ENCODE data around the gene ZNF444. TPM values are rescaled to one million over a fixed set of nuclear protein-coding genes. Genes with fewer than 3 reads are reported as not detected.

The ZNF444 gene
- total RNA-seq (2022; extraction: Qiagen RNA extraction) = 17.3 to 31.6 TPM (median 30.1 TPM) in 5 replicates

DNA sequence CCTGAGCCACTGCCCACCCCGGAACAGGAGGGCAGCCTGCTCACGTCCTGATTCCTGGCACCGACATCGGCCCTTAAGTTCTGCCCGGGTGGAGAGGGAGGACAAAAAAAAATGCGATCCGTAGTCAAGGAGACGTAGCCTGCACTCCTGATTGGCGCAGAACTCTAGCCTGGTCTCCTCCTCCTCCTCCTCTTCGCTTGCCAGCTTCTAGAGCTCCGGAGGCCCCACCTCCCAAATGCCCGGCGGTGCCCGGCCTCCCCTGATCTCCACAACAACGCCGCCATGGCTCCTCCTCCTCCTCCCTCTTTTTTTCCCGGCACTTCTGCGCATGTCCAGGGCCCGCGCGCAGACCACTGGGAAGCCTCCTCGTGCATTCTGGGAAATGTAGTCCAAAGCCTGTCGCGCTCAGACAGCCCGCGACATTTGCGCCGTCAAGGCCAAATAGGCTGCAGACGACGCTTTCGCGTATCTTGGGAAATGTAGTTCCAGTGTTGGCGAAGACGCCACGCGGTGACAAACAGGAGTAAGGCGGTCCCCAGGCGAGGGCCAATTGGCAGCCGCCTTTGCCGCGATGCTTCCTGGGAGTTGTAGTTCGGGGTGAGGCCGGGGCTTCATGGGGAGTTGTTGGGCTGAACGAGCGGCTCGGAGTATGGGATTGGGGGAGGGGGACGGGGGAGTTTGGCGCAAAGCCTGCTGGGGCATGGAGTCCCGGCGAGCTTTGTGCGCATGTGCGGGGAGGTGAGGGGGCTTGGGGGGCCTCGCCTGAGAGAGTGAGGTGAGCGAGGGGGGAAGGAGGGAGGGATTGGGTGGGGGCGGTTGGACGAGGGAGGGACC lies at the start of gene ZNF444:
TSS of gene ZNF444 (plus strand) at position 705 of the 834 bp plus-strand sequence. CDS start 5,625 bp downstream, outside the sequence.

DNA sequence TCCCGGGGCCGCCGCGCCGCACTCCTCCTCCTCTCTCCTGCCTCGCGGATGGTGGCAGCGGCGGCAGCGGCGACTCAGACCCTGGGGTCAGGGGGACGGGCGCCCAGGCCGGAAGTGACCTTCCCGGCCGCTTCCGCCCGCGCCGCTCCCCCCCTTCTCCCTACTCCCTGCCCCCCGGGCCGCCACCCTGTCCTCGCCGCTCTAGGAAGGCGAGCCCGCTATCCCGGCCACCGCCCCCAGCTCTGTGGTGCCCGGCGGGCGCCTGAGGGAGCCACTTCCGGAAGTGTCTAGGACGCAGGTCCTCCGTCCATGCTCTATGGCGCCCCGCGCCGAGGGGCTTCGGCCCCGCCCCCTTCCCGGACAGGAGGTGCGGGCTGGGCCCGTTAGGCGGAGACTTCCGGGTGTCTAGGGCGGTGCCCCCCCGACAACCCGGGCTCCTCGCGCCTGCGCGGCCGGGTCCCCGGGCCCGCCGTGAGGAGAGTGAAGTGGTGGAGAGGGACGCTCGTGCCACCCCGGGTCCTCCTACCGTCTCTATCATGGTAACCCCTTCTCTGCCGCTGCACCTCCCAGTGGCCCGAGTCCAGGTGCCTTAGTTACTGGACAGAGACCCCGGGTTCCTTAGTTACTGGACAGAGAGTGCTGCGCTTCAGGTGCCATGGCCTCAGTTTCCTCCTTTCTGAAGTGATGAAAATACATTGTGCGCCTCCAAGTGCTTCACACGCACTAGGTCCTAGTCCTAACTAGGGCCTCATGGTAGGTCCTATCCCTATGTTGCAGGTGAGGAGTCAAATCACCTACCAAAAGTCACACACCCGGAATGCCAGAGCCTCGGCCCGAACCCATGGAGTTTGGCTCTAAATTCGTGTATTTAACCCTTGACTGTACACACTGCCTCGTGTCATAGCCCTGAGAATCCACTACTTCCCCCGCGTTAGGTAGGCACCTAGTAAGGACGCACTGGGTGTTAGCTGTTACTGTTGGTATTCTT lies 19.6 kb upstream of the ZNF444 start, which contains the start of gene ZNF787:
TSS of gene ZNF787 (minus strand) at position 116 of the 988 bp plus-strand sequence. CDS start 18,078 bp downstream, outside the sequence.

DNA sequence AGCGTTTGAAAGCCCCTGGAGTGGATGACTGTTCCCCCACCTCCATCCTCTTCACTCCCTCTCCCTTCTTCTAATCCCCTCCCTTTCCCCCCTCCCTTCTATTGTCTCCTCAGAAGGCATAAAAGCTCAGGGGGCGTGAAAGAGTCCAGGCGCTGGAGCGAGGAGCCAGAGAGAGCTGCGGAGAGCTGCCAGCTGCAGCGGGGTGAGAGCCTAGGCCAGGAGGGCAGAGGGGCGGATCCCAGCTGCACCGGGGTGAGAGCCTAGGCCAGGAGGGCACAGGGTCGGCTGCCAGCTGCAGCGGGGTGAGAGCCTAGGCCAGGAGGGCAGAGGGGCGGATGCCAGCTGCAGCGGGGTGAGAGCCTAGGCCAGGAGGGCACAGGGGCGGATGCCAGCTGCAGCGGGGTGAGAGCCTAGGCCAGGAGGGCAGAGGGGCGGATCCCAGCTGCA lies 34.8 kb downstream of the ZNF444 start, which contains the start of gene GALP:
TSS of gene GALP (plus strand) at position 148 of the 447 bp plus-strand sequence. CDS start 1,101 bp downstream, outside the sequence.

DNA sequence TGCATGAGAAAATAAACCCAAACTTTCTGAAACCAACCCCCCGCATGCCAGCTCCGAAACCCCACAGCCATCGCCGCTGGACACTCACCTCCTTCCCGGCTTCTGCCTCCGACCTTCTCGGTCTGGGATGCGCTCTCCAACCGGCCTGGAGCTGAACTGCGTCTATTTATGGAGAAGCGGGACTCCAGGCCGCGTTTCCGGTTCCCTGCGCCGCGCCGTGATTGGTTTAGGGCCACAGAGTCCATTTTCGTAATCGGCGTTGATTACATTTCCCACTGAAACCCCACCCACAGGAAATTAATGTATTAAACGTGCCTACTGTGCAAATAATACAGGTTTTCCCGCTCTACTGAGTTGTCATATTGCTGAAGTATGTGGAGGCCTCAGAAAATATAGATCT lies 56.6 kb downstream of the ZNF444 start, which contains the start of gene ZSCAN5B:
TSS of gene ZSCAN5B (minus strand) at position 138 of the 400 bp plus-strand sequence. CDS start 4,731 bp downstream, outside the sequence.

DNA sequence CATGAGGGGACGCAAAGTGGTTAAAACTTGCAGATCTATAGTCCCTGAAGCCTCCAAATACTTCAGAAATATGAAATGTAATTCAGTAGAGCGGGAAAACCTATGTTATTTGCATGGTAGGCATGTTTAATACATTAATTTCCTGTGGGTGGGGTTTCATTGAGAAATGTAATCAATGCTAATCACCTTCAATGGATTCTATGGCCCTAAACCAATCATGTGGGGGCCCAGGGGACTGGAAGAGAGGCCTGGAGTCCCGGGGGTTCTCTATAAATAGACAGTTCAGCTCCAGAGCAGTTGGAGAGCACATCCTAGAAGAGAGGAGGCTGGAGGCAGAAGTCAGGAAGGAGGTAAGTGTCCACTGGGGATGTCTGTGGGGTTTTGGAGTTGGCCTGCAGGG lies 60.9 kb downstream of the ZNF444 start, which contains the start of gene ZSCAN5C:
TSS of gene ZSCAN5C (plus strand) at position 301 of the 400 bp plus-strand sequence. CDS start 3,641 bp downstream, outside the sequence.

Other genes starting within 250 kb of the ZNF444 start
- 0.02 TPM in 1 of 5 replicates, not detected in the others for gene NLRP13, start 209.0 kb upstream of the ZNF444 start, total RNA-seq (2022; extraction: Qiagen RNA extraction)
- gene NLRP8, start 193.5 kb upstream of the ZNF444 start, total RNA-seq (2022; extraction: Qiagen RNA extraction) = not detected in 5 replicates
- not detected in 5 replicates for gene NLRP5, start 154.5 kb upstream of the ZNF444 start, total RNA-seq (2022; extraction: Qiagen RNA extraction)
- gene ZNF787, start 20.0 kb upstream of the ZNF444 start, total RNA-seq (2022; extraction: Qiagen RNA extraction) = 25.4 to 52.9 TPM (median 48.0 TPM) in 5 replicates
- not detected in 5 replicates for gene GALP, start 34.7 kb downstream of the ZNF444 start, total RNA-seq (2022; extraction: Qiagen RNA extraction)
- gene ZSCAN5B, start 56.5 kb downstream of the ZNF444 start, total RNA-seq (2022; extraction: Qiagen RNA extraction) = 0.05 TPM in 1 of 5 replicates, not detected in the others
- not detected in 5 replicates for gene ZSCAN5C, start 61.0 kb downstream of the ZNF444 start, total RNA-seq (2022; extraction: Qiagen RNA extraction)
- not detected in 5 replicates for gene EDDM13, start 131.5 kb downstream of the ZNF444 start, total RNA-seq (2022; extraction: Qiagen RNA extraction)
- gene ZSCAN5A, start 173.6 kb downstream of the ZNF444 start, total RNA-seq (2022; extraction: Qiagen RNA extraction) = 6.0 to 9.0 TPM (median 8.0 TPM) in 5 replicates

All from A549 treated with CORT108297 at 1 μM for 4 hours (cell line).